AG04450 (cell line): ENCODE data around the gene MPZL1. TPM values are rescaled to one million over a fixed set of nuclear protein-coding genes. Genes with fewer than 3 reads are reported as not detected.

Experiments
- CTCF ChIA-PET: fragments of 300-600, 350-600 bp; formaldehyde crosslinking; extraction: SDS; loops from one replicate; lab custom pipeline; 2022; ENCODE audit warnings: antibody characterized with exemption, inconsistent platforms; lab: Charles Lee
- POLR2A ChIA-PET: fragments of 350-600 bp; formaldehyde crosslinking; extraction: SDS; loops from one replicate; lab custom pipeline; 2021; ENCODE audit warnings: antibody characterized with exemption, inconsistent platforms; lab: Yijun Ruan, JAX
- DNase-seq: peaks from one replicate; pipeline ENCODE4 v3.0.0-alpha.2; 2011; ENCODE audit warnings: low read depth, low spot score
- H3K27ac ChIP-seq: one replicate; pipeline ENCODE4 v1.5.1; 2012; ENCODE audit warnings: low read depth, low read length, control low read depth
- H3K27me3 ChIP-seq: one replicate; pipeline ENCODE4 v1.6.0; 2012; ENCODE audit warnings: low read length; ENCODE audit not compliant: control insufficient read depth, insufficient read depth
- H3K4me3 ChIP-seq: 2 replicates; pipeline ENCODE4 v1.5.1; 2011; ENCODE audit warnings: mild to moderate bottlenecking, low read depth, low read length, control low read depth
- H3K9me3 ChIP-seq: 2 replicates; pipeline ENCODE4 v1.5.1; 2012; ENCODE audit warnings: low read length; ENCODE audit not compliant: control insufficient read depth, insufficient read depth
- CTCF ChIP-seq: IDR thresholded peaks from 2 replicates; pipeline ENCODE4 v1.5.1; 2011; ENCODE audit warnings: low read depth, low read length, control low read depth, inconsistent platforms
- polyA plus RNA-seq: library from polyadenylated mRNA; depleted of rRNA; stranded (reverse); fragments of >200 nt; gene quantifications from 2 replicates; pipeline ENCODE4 v1.2.3, GENCODE V29; 2011

Gene MPZL1
- polyA plus RNA-seq, 1 experiment = 198 TPM

- no peak for DNase-seq
- no peak for TF ChIP-seq CTCF
Observed at GRCh38 chr1:167764458-167765330, 42.9 kb downstream of the MPZL1 start.

GRCh38 chr1:167765496-167765895, 43.7 kb downstream of the MPZL1 start:
- ChIA-PET CTCF (no interaction called here), POLR2A (no interaction called here)
- no peak overlapping the region for H3K4me3 ChIP-seq
- H3K27me3 ChIP-seq = no peaks in the 10 kb centered on the region
- no peak overlapping the region for H3K27ac ChIP-seq
- H3K9me3 ChIP-seq = no peaks in the 10 kb centered on the region
- no peak for DNase-seq
- no peak for TF ChIP-seq CTCF

More at GRCh38 chr1:167764458-167765330, 42.9 kb downstream of the MPZL1 start:
- Histone ChIP-seq H3K27ac (no peak overlapping the region), H3K4me3 (no peak overlapping the region), H3K27me3 (no peaks in the 10 kb centered on the region), H3K9me3 (no peaks in the 10 kb centered on the region)
- CTCF ChIA-PET = no interaction called here
- POLR2A ChIA-PET = no interaction called here

- H3K4me3 ChIP-seq = no peak overlapping the region
- CTCF ChIA-PET = no interaction called here
- H3K9me3 ChIP-seq = no peaks in the 10 kb centered on the region
- DNase-seq = no peak
- no peak for TF ChIP-seq CTCF
- POLR2A ChIA-PET = no interaction called here
- no peaks in the 10 kb centered on the region for H3K27me3 ChIP-seq
- no peak overlapping the region for H3K27ac ChIP-seq
Observed at GRCh38 chr1:167766538-167766937, 44.8 kb downstream of the MPZL1 start.

GRCh38 chr1:167767761-167768160, 46.0 kb downstream of the MPZL1 start:
- no peaks in the 10 kb centered on the region for H3K9me3 ChIP-seq
- no peak for TF ChIP-seq CTCF
- POLR2A ChIA-PET = interaction anchor here (0.7 kb wide), 1 partner anchor 24 kb away, joined by 3 read pairs; no protein-coding TSS in a partner anchor
- no peak overlapping the region for H3K27ac ChIP-seq
- CTCF ChIA-PET = no interaction called here
- no peak overlapping the region for H3K4me3 ChIP-seq
- no peak for DNase-seq
- no peaks in the 10 kb centered on the region for H3K27me3 ChIP-seq

GRCh38 chr1:167770127-167770526, 48.3 kb downstream of the MPZL1 start:
- CTCF ChIA-PET = no interaction called here
- TF ChIP-seq CTCF = no peak
- Histone ChIP-seq H3K4me3 (no peak overlapping the region), H3K27me3 (no peaks in the 10 kb centered on the region), H3K27ac (no peak overlapping the region), H3K9me3 (no peaks in the 10 kb centered on the region)
- POLR2A ChIA-PET = no interaction called here
- DNase-seq = no peak
